Measurements from ENCODE around the gene SLC6A8.

Gene SLC6A8

DNA sequence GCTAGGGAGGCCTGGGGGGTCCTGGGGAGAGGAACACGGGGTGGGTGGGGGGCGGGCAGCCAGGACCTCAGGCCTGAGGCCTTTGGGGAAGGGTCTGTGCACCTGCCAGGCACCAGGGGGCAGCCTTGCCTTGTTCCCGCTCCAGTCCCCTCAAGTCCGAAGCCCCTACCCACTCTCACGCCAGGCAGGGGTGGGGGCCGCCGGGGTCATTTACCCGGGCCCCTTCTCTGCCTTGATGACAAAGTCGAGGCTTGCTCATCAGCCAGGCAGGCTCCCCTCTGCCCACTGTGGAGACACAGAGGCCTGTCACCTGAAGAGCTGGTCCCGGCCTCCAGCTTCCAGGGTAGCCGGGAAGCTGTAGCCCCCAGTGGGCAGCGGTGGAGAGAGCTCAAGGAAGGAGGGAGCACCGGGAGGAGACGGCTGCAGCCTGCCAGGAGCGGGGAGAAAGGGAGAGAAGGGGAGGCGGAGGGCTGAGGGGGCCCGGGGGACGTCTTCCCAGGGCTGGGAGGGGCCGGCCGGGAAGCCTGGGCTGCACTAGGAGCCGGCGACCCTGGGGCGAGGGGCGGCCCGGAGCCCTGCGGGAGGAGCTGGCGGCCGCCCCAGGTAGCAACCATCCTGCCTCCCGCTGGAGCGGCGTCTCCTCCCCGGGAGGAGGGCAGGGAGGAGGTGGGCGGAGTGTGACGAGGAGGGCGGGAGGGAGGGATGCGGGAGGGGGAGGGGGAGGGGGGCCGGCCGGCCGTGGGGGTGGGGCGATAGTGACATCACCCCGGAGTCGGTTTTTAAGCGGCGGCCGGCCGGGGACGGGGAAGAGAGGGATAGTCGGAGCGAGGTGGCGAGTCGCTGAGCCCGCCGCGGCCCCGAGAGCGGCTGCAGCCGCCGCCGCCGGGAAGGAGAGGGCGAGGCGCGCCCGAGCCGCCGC is at the start of gene SLC6A8:
SLC6A8 (plus strand) TSS at position 806 of the 919 bp plus-strand sequence. CDS start 649 bp downstream, outside the sequence.
- peak in 1 of 2 experiments; percentile 54 for DNase-seq

DNA sequence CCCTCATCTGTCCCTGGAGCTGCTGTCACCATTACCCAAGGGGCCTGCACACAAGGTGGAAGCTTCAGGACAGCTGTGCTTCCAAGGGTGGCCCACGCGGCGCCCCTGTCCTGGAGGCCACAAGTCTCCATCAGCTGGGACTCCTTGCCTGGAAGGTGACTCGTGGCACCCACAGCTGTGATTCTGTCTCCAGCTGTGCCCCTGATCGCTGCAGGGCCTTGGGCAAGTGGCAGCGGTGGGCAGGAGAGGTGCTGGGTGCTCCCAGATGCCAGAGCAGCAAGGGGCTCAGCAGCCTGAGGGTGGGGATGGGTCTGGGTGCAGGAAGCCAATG is 49.7 kb upstream of the SLC6A8 start:
- DNase-seq = no peak

DNA sequence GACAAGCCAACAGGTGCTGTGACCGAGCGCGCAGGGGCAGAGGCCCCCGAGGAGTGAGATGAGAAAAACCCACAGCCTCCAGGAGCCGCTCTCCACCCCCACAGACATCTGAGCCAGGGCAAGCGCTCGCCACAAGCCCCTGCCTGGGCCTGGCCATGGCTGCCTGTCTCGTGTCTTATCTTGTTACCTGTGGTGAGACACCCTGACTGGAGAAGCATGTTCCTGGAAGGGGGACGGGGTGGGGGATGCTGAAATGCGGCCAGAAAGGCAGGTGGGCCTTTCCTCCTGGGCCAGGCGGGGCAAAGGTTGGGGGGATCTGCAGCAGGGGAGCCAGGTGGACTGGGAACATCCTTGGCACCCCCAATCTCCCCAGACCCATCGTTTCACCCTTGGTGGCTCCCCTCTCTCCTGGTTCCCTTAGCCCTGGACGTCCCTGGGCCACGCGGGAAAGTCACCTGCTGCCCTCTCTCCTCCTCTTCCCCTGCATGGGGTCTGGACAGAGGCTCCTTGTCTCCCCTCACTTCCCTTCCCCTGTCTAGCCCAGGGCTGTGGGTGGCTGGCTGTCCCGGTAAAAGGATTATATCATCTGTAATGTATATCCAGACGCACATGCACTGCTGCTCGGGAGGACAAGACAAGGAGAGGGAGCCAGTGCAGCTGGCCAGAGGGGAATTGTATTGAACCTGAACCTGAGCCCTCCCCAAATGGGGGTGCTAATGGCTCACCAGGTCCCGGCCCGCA is 49.1 kb upstream of the SLC6A8 start:
- DNase-seq = no peak

DNA sequence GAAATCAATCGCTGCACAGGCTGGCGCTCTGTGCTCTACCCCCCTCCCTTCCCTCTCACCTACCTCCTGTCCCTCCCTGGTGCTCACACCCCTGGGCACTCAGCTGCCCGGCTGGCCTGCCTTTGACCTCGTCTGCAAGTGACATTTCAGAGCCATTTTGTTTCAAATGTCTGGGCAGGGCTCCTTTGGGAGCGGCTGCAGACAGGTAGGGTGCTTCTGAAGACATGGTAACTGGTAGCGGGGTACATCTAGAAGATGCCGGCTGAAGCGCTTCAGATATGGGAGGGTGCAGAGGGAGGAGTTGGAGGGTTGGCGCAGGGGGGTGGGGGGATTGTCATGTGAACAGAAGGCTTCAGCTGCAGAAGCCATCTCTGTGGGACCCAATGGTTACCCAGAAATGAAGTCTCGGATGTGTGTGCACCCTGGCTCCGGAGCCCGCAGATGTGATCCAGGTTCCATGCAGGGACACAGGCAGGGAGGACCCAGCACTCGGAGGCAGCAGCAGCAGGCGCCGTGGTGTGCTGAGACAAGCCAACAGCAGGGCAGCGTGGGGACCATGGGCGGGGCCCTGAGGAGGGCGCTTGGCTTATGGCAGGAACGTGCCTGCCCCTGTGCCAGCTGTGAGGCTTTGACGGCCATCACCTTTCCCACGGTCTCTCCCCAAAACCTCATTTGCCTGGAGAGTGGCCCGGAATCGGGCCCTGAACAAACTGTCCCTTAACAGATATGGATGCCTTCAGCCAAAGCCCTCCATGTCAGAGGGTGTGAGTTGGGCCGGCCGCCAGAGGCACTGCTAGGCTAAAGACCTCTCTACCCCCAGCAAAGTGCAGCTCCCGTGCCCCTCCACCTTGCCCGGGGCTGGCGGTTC is 48.3 kb upstream of the SLC6A8 start:
- DNase-seq = no peak

DNA sequence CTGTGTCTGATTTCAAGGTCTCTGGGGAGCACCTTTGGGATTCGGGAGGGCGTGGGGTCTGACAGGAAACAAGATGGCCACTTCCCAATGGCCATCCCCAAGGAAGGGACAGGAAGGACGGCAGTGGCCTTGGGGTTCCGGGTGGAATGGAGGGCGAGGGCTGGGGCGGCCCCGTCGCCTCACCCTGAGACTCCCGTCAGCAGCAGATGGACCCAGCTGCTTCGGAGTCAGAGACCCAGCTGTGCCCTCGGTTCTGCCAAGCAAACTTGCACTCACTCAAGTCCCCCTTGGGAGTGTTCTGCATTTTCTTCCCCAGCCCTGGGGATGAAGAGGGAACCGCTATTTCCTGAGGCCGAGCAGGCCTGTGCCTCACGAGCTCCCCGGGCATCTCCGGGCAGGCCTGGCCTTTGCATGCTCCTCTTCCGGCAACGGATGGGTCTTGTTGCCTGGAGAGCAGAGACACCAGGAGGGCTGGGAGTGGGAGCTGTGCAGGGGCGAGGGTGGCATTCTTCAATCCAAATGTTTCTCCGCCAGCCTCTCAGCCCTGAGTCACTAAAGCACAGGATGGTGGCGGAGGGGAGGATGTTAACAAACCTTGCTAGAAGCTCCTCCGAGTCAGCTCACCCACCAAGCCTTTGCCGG is 47.6 kb upstream of the SLC6A8 start:
- DNase-seq = no peak

DNA sequence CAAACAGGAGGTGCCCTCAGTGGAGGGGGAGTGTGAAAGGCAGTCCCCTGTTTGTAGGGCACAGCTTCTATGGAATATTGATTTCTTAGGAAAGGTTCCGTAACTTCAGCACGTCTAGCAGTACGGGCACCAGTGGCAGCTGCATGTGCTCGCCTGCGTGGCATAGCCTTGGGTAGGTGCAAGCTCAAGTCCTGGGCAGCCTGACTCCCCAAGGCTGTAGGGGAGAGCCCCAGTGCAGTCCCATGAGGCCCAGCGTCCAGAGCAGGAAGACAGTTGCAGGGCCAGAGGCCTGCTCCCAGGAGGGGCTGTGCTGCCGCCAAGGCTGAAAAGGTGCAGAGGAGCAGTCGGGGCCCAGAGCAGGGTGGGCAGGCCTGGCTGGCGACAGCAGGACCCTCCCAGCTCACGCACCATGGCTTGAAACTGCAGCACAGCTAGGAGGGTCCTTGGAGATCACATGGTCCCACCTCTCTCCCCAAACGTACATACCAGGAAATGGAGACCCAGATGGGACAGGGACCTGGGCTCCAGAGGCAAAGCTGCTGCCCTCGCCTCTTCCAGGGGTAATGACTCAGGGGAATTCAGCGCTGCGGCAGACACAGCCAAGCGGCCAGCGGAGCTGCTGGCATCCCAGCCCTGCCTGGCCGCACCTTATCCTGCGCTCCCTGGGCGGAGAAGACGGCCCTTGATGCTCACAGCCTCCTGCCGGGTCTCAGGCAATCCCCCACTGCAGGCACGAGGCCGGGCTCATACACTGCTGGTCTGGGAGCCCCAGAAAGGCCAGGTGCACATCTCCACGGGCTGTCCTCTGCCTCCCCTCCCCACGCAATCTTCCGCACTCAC is 46.8 kb upstream of the SLC6A8 start:
- no peak for DNase-seq

DNA sequence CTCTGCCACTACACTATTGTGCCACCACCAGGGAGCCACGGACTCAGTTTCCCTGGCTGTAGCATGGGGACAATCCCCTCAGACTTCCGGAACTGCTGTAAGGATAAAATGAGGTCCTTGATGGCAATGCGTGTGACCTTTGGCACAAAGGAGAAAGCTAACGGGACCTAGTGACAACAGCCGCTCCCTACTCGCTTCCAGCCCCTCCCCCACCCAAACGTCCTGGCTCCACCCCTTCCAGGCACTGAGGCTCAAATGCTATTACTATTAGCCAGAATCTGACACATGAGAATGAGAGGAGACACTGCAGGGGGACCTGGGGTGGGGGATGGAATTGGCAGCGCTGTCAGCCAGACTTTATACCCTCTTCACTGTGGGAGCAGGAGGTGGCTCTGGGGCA is 46.1 kb upstream of the SLC6A8 start:
- DNase-seq = no peak

DNA sequence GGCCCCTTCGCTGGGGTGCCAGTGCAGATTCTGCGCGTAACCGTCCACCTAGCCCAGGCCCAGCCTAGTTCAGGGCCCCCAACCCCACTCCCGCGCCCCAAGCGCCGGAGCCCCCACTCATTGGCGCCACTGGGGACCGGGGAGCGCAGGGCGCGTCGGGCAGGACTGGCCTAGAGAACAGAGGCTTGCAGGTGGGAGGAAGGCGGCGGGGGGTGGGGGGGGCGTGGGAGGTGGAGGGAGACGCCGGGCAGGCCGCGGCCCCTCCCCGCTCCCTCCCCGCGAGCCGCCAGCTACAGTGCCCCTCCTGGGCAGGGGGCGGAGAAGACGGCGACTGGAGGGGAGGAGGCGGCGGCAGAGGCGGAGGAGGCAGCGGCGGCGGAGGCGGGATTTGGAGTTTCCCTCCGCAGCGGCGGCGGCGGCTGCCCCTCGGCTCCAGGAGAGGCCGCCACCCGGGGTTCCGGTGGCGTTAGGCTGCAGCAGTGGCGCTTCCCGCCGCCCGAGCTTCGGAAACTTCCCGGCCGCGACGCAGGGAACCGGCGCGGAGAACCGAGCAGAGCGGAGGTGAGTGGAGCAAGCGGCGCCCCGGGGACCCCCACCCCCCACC is 45.6 kb upstream of the SLC6A8 start:
- DNase-seq = no peak

DNA sequence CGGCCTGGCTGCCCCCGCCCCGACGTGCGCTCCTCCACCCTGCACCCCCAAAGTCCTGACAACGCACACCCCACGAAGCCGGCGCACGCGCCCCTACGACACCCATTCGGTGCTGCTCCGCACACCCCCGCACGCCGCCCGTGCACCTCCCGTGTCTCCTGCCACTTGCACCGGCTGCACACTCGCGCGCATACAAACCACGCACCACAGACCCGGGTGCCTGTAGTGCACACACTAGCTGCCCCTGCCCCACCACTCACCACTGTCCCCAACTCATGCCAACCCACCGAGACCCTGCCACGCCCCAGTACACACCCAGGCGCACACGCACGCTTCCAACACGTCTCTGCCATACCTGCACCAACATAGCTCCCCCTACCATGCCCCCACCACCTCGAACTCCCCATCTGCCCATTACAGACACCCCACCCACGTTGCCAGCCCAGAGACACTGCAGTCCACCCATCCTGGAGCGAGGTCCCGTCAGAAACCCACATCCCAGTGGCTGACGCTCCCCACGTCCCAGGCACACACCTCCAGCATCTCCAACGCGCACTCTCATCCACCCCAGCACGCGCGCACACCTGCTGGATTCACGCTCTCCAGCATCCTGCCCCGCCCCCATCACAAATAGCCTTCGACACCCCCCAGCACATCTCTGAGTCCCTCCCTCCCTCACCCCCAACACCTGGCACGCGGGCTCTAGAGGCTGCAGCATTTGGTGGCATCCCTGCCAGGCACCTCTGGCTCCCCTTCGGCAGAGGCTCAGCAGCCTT is 44.9 kb upstream of the SLC6A8 start:
- DNase-seq = no peak

DNA sequence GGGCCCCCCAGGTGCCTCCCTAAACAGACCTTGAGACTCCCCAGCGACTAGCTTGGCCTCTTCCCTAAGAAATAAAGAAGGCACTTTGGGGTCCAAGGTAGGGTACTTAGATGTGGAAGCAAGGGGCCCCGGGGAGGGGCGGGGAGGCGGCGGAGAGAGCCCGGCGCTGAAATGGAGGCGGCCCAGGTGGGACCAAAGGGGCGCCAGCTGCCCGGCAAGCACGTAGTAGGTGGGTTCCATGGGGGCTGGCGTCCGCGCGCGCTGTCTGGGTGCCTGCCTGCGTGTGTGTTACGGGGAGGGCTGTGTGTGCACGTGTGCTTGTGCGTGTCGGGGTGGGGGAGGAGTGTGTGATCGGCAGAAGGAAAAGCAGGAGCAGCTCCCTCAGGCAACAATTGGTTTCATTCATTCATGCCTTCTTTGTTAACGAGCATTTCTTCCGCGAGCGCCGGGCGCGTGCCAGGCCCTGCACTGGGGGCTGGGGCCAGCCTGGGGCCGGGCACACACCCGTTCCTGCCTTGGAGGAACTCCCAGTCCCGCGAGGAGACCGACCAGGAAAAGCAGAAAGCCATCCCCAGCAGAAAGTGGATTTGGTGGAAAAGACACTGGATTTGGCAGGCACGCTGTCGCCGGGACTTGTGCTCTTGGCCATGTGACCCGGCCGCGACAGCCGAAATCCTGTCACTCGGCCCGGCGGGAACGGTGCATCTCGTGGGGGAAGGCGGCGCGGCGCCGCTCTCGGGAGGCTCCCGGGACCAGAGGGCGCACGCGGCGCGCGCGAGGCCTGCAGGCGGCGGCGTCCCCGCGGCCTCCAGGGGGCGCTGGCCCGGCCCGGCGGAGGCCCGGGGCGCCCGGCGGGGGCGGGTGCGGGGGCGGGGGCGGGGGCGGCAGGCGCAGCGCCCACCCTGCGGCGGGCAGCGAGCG is 44.0 kb upstream of the SLC6A8 start:
- DNase-seq = no peak

DNA sequence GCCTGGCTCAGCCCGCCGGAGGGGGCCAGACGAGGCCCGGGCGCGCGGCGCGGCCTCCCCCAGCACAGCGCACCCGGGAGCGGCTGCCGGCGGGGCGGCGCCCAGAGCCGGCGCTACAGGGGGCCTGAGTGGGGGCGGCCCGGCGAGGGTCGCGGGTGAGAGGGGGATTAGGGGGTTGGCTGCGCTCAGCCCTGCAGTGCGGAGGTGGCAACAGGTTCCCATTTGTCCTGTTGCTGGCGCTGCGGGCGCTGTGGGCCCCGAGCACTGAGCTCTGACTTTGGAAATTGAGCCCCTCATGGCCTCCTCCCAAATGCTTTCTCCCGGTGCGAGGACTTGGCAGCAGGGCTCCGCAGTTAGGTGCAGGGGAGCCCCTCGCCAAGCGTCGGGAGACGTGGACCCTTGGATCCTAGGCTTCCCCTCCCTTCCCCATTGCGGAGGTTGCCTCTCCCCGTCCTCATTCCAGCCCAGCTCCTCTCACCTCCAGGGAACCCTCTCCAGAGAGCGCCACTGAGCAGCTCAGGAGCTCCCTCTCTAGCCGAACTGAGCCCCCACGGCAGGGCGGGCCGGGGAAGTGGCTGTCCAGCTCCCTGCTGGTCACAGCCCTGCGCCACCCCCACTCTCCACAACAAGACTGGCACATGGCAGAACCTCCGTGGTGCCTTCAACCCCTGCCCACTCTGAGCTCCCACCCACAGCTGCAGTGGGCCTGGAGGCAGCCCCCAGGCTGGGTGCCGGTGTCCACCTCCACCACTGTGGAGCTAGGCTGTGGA is 43.2 kb upstream of the SLC6A8 start:
- no peak for DNase-seq

DNA sequence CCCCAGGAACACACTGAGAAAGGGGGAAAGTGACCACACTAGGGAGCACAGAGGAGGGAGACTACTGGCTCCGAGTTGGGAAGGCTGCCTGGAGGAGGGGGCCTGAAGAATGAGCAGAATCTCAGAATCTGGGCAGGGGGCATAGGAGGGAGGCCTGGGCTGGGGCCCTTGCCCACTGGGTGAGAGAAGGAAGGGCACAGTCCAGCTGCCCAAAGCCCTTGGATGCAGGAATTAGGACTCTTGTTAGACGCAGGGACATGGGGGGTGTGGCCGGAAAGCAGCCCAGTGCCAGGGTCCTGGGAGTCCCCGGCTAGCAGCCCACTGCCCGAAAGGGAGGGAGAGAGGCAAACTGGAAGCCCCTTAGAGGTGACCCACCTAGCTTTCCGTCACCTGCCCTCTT is 42.6 kb upstream of the SLC6A8 start:
- no peak for DNase-seq

DNA sequence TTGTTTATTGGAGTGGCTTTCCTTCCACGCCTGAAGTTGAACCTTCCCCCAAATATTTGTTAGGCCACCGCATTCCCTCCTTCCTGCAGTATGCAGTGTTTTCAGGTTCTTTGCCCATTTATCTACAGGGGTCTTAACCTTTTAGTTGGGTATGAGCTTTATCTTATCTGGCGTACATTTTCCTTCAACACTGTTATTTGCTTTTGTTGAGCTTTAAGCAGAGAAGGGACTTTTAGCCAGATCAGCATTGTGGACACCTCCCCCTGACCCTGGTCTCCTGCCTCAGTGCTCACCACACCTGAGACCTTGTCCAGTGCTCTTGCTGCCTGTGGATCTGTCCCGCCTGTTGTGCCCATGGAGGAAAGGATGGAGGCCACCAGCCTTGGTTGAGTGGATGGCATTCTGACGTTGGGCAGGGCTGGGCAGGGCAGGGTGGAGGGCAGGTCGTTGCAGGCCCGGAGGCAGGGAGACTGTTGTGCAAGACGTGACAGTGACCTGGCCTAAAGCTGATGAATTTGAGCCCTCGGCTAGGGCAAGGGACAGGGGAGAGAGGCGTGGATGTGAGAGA is 41.7 kb upstream of the SLC6A8 start:
- no peak for DNase-seq

DNA sequence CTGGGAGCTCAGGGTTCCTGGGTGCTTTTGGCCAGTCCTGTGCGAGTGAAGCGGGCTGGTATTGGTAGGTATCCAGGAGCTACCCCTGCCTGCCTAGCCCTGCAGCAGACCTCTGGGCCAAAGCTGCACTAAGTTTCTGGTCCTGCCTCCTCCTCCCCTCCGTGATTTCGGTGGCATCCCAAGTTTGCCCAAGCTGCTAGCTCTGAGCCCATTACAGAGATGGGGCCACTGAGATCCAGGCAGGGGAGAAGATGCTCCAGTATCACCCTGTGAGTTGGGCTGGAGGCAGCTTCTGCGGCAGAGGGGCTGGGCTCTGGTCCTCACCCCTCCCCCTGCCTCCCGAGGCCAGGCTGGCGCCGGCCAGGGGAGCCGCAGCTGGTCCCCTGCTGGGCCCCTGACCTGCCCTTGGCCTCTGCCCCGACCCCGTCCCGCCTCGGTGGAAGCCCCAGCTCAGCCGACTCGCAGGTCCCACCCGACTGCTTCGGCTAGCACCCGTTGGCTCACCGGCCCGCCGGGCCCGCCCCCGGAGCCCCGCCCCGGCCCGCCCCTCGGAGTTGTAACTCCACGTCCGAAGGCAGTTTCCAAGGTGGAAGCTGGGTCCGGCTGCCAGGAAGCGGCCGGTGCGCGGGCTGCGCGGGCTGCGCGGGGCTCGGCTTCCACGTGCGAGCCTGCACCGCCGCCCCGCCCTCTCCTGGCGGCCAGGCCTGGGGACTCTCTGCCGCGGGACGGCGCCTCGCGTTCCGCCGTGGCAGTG is 40.9 kb upstream of the SLC6A8 start, which contains the start of gene DUSP9:
DUSP9 (plus strand) TSS at position 584 of the 754 bp plus-strand sequence. CDS start 751 bp downstream, outside the sequence.
- peak in 1 of 2 experiments; percentile 11 for DNase-seq

DNA sequence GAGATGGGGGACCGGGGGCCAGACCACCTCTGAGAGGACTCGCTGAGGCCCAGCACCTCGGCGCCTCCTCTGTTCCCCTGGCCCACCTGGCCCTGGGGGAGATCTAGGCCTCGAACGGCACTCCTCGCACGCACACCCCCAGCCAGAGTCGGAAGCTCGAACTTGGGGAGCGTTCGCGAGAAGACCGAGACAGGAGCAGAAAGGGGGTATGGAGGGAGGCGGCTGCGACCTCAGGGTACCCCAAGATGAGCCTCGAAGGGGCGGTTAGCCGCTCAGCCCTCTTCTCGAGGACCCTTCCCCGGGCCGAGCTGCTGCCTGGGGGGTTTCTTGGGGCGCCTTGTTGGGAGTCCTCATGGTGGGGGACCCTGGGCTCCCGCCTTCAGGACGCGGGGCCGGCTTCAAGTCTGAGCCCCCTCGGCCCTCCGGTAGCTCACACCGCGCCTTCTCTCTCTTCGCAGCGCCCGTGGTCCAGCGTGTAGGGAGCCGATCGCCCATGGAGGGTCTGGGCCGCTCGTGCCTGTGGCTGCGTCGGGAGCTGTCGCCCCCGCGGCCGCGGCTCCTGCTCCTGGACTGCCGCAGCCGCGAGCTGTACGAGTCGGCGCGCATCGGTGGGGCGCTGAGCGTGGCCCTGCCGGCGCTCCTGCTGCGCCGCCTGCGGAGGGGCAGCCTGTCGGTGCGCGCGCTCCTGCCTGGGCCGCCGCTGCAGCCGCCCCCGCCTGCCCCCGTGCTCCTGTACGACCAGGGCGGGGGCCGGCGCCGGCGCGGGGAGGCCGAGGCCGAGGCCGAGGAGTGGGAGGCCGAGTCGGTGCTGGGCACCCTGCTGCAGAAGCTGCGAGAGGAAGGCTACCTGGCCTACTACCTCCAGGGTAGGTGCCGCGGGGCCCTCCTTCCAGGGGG is 40.0 kb upstream of the SLC6A8 start:
- DNase-seq = no peak

Data from SW 1271 (cell line).